Daoy (cell line): ENCODE measurements around the gene RNF39. TPM values are rescaled to one million over a fixed set of nuclear protein-coding genes. Genes with fewer than 3 reads are reported as not detected.
"Not testable (repeated sequence)": the region's sequence is repeated elsewhere in the genome, so short reads cannot be mapped to it uniquely, and the experiment has no call there.

Experiments
- DNase-seq: peaks from one replicate; pipeline ENCODE4 v3.0.0-alpha.2; 2015; ENCODE audit warnings: low read depth
- total RNA-seq: library from RNA; depleted of rRNA; stranded (reverse); fragments of >200 nt; shearing (Covaris generic); gene quantifications from 2 replicates; pipeline ENCODE4 v1.2.3, GENCODE V29; 2014; rRNA removed

RNF39 gene, protein sequence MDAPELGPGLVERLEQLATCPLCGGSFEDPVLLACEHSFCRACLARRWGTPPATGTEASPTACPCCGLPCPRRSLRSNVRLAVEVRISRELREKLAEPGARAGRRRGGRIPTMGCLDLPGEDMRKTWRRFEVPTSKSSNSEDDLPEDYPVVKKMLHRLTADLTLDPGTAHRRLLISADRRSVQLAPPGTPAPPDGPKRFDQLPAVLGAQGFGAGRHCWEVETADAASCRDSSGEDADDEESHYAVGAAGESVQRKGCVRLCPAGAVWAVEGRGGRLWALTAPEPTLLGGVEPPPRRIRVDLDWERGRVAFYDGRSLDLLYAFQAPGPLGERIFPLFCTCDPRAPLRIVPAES
- total RNA-seq: 0.57 TPM in 1 of 2 replicates, not detected in the other

DNA sequence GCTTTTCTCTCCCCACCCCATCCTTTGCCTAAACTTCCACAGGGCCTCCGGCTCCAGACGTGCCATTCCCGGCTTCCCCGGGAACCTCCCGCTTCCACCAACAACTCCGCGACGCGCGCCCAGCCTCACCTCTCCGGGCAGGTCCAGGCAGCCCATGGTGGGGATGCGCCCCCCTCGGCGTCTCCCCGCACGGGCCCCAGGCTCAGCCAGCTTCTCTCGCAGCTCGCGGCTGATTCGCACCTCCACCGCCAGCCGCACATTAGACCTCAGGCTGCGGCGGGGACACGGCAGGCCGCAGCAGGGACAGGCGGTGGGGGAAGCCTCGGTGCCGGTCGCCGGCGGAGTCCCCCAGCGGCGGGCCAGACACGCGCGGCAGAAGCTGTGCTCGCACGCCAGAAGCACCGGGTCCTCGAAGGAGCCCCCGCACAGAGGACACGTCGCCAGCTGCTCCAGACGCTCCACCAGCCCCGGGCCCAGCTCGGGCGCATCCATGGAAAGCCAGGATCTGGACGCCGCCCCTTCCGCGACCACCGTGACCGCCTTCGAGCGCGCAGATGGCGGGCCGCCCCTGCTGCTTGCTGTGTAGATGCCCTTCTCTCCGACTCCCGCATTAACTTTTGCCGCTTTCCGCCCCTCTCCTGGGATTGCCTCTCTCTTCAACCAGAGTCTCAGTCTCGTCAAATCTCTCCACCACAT, at the start of gene RNF39:
Gene RNF39, minus strand, starts transcription at position 676 of the 696 bp plus-strand sequence. Its CDS starts 184 bp downstream, at position 492.
- no peak for DNase-seq

DNA sequence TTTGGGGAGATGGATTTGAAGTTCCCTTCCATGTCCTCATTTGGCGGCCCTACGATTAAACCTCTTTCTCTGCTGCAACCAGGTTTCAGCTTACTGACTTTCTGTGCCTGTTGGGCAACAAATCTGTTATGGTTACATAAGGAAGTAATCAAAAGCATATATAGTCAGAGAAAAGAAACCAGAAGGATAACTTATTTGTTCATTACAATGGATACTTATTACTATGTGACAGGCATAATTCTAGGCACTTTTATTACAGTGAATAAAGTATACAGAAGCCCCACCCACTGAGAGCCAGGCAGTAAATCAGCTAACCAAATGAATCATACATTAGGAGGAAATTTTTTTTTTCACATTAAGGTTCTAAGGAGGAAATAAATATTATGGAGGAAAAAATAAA, 46.9 kb upstream of the RNF39 start:
- no peak for DNase-seq

DNA sequence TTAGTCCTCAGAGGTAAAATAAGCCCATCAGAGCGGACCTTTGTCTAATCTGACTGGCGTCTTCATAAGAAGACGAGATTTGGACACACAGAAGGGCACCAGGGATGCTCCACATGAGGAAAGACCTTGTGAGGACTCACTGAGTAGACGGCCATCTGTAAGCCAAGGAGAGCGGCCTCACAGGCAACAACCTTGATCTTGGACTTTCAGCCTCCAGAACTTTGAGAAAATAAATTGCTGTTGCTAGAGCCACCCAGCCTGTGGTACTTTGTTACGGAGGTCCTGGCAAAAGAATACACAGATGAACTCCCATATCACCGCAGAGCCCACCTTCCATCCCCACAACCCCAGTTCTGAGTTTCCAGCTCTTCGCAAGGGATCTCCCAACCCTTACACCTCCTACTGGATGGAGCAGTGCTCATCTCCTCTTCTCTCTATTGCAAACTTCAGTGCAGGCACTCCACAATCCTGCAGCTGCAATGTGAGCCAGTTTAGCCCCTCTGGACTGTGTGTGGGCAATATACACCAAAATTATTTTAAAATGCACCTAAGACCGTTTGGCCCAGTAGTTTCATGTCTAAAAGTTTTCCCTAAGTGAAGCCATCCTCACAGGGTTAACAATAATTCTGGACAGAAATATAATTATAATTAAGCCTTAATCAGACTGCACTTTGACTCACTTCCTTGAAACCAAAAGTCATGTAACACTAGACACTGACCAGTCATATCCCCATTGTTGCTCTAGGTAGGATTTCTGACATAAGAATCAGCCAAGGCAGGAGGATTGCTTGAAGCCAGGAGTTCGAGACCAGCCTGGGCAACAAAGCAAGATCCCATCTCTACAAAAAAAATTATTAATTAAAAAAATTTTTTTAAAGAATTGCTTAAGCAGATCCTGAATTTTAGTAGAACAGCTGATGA, 46.1 kb upstream of the RNF39 start:
- no peak for DNase-seq

DNA sequence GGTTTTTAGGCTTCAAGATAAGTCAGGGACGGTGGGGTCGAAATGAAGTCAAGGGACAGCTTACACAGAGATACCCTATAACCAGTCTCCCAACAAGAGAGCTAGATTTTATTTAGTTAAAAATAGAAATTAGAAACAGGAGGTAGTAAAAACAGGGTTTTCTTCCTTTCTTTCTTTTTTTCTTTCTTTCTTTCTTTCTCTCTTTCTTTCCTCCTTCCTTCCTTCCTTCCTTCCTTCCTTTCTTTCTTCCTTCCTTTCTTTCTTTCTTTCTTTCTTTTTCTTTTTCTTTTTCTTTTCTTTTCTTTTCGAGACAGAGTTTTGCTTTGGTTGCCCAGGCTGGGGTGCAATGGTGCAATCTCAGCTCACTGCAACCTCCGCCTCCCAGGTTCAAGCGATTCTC, 43.1 kb upstream of the RNF39 start:
- not testable (repeated sequence) for DNase-seq

DNA sequence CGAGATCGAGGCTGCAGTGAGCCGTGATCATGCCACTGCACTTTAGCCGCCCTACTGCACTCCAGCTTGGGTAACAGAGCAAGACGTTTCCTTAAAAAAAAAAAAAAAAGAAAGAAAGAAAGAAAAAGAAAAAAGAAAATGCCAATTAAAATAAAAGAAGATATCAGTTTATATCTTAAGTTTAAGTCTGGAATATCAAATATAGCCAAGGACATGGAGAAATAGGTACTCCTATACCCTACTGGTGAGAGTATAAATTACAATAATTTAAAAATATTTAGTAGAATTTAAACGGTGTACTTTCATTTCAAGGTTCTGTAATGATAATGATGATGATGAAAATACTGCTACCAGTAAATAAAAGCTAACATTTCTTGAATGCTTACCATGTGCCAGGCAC, 41.2 kb upstream of the RNF39 start:
- no peak for DNase-seq

DNA sequence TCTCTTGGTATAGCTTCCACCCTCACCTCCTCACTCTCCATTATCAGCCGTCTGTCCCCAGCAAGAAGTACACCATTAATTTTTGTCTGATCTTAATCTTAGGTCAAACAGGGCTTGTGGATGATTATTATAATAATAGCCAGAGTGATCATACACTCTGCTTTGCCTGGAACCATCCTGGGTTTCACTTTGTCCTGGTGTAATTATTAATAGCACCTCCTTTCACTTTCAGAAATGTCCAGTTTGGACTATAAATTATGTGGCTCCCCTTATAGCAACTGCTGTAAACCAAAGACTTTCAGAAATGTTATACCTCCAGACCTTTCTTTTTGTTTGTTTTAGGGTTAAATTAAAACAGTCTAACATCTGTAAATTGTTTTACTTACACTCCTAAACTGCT, 38.3 kb upstream of the RNF39 start:
- DNase-seq: no peak

DNA sequence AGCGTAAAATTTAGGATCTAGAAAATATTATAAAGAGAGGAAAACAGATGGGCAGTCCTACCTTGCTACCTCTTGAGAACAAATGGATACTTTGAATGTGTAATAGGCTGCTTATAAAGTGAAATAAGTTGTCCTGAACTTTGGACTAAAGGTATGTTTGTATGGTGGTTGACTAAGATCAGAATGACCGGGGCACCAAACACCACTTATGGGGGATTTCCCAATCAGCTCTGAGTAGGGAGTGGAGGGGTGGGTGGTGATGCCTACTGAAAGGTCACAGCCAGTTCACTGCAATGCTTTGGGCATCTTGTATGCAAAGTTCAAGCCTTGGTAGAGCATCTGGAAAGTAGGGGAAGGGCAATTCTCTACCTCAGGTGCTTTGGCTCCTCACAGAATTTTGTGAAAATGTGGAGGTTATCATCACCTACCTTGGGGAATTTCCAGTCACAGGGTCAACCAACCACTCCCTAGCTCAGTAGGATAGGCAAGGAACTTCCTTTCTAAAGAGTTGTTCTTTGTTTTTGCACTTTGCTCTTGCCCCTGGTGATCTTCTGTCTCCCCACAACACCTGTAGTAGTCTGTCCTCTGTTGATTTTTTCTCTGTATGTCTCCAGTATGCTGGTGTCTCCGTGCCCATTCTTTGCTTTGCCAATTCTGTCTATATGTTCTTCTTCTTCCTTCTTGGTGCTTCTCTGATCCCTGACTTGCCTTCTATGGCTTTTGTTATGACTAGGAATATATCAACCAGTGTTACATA, 37.6 kb upstream of the RNF39 start, which contains the start of gene TRIM31:
Gene TRIM31, minus strand, starts transcription at position 88 of the 757 bp plus-strand sequence. CDS start 285 bp downstream, outside the sequence.
- no peak for DNase-seq

DNA sequence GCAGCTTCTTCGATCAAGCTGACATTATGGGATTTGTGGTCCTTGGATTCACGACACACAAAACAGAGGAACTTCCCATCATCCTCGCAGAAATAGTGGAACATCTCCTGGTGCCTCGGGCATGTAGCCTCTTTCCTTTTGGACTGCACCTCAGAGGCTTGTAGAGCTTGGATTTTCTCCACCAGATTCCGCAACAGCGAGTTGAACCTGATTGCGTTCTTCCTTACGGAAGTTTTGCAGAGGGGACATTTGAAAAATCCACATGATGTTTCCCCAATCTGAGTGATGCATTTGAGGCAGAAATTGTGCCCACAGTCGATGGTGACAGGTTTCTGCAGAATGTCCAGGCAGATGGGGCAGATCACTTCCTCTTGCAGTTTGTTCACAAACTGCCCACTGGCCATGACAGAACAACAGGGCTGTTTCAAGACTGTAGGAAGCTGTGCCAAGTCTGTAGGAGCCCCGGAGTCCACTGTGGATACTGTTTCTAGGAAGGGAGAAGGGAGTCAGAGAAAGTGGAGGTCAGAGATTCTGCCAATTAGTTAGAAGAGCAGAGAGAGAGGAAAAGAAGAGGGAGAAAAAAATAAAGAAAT, 36.9 kb upstream of the RNF39 start:
- DNase-seq: no peak

DNA sequence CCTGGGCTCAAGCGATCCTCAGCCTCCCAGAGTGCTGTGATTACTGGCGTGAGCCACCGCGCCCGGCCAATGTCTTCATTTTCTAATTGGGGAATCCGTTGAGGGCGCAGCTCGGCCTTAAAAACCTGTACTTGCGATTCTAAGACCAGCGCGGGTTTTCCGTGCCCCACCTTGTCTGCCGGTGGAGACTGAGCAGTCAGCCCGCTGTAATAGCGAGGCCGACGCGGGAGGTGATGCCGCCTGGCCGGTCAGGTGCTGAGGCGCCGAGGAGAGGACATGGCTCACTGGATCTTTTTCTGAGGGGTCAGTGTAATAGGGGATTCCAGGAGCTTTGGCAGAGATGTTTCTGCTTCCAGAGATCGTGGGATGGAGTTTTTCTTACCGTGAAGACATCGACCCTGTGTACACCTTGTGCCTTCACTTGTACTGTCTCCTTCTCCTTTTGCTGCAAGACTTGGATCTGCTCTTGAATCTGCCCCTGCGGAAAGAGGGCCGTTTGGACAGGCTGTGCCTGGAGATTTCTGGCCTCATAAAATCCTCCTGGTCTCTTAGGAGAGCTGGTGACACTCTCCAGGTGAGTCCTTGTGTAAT, 35.8 kb upstream of the RNF39 start:
- no peak for DNase-seq

DNA sequence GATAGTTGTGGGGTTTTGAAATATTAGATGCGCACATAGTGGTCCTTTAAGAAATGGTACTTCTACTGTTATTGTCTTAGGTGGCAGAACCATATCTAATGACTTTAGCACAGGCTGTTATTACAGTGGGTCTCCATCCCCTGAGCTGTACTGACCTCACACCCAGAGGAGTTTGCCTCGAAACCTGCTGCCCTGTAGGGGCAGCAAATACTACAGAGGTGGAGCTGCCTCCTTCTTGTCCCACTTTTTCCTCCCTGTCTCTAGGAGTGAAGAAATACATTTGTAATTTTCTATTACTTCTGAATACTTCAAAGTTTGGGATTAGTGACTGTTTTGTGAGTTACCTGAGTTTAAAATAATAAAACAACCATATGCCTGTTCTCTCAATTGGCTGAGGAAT, 29.1 kb upstream of the RNF39 start:
- DNase-seq: no peak

DNA sequence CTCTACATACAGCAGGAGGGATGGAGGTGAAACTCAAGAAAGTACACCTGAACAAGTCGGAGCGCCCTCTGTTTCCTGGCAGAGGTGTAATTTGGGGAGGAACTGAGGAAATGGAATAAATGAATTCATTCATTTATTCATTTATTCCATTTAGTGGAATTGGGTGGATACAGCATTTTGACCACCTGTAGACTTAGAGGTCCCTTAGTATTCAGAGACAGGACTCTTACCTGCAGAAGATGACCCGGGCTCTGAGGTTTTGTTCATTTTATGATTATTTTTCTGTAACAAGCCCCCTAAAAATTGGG, 28.3 kb upstream of the RNF39 start:
- no peak for DNase-seq

DNA sequence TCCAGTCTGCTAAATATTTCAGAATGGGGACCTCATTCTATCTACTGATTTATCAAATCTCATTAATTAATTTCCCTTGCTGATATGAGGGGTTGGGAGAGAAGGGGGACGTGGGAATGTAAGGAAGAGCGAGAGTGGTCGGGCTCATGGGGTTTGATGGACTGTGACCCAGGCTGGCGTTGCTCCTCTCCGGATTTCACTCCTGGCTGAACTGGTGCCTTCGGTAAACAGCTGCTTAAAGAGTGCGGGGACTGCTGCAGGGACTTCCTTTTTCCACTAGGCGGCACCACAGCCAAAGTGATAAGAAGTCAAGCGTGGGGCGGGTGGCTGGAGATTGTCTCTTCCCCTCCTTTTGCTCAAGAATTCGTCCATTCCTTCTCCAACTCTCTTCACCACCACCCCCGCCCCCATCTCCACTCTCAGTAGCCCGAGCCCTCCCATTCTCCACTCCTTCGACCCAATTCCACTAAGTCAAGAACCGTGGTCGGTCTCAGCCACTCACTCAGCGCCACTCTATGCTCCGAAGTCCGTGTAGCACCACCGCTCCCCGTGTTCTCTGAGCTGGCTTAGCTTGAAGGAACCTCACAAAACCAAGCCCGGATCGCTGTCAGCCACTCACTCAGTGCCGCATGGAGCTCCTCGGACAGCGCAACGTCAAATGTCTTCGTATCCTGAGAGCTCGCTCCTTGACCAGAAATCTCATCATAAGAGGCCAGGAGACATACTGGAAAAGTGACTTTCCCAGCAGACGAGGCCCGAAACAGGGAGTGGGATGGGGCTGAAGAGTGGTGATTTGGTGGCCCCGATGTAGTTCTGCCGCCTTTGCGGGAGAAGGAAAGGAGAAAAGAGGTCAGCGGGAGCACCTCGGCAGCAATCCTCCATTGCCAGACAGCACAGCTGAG, 27.7 kb upstream of the RNF39 start:
- peak; percentile 91 for DNase-seq

DNA sequence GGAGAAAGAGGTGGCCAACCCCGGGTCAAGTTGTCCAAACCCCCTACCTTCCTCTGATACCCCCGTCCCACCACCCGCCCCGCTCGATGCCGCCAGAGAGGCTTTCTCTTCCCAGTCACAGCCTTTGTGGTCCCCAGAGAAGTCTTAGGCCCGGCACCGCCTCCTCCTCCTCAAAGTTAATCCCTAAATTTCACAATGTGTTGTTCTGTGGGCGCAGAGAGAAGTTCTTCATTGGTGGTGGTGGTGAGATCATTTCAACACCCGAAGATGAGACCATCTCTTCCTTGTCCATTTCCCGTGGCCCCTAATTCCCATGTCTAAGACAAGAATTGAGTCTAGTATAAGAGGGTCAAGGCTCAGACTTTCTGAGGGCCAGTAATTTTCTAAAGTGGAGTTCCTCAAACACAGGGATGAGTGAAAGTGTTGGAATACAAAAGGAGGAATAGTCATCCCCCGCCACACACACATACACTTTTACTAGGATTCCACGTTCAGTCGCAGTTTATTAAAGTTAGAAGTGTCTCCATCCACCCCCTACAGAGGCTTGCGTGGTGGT, 26.9 kb upstream of the RNF39 start:
- peak; percentile 39 for DNase-seq

DNA sequence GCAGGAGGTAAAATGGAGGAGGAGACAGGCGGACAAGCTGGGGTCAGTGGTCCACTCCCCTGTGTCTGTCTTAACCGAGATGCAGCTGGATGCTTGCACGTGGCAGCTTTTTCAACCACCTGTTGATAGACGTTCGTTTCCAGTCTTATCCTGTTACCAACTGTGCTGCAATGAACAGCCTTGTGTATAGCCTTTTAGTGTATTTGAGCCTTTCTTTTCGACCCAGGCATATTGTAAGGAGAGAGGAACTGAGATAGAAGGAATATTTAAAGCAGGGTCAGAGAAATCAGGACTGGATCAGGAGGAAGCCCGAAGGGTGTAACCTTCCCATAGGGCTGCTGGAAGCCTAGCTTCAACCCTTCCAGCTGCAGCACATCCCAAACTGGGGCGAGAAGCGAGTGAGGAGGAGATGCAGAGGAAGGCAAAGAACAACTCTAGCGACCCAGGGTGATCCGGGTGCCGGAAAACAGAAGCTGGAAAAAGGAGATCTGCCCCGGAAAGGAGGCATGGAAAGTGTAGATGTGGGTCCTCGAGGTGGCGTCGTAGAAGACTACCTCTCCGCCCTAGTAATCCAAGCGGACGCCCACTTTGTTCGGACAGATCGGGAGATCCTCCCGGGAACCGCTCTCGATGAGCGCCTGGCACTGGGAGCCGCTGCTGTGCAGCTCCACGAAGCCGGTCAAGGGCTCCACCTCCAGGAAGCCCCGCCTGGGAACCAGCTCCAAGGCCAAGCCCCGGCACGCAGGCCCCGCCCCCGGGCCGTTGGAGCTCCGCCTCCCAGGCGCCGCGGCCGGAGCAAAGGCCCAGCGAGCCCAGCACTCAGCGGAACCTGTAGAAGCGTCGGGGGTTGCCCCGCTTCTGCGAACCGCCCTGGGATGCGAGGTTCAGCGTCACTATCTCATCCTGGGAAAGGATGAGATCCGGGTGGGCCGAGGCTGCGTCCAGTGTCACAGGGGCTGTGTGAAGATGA, 26.2 kb upstream of the RNF39 start:
- peak; percentile 95 for DNase-seq

DNA sequence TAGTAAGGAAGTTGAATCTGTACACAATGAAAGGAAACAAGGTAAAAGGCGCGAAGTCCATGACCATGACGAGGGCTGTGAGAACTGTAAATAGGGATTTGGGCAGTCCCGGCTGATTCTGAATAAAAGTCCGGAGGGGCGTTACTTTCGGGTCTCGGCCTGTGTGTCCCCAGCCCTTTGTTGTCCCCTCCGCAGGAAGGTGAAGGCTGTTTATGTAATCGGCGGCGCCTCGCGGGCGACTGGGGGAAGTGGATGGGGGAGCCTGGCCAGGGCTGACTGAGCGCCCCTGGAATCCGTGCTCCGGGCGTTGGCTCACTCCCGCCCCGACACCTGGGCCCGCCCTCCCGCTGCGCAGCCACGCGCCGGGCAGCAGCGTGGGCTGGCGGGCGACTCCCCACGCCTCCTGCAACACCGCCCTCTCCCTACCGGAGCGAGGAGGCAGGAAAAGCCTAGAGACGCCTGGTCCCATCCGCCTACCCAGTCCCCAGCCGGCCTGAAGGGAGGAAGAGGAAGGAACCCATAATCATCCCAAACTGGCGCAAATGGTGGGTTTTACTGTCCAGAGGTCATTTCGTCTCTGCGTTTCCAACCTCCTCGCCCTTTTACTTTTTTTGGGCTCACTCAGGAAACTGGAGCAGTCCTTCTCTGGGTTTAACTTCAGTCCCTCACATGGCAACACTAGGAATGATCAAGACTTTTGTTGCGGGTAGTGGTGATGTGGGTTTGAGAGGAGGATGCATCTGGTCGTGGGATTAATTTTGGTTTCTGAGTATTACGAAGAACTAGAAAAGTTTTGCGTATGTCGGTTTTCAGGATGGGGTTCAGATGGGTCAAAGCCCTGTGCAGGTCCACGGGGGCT, 25.2 kb upstream of the RNF39 start:
- peak; percentile 67 for DNase-seq

DNA sequence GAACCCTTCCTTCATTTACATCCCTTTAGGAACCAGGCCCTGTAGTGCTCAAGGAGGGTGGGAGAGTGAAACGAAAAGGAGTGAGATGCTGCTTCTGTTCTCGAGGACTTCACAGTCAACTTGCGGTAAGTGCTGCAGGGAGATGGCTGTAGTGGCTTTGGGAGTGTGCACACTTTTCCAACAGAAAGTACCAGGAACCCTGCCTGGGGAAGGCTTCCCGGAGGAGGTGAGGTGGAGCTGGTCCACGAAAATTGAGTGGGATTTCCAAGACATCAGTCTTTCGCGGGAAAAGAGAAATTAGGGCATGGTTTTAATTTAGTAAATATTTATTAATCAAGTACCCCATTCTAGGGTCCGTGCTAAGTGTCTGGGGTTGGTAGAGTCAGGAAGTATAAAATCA, 24.6 kb upstream of the RNF39 start:
- no peak for DNase-seq
